K562 (cell line): ENCODE data around the gene TAS2R41. TPM values are rescaled to one million over a fixed set of nuclear protein-coding genes. Genes with fewer than 3 reads are reported as not detected.

Experiments
- AFF1 ChIP-seq, 2 experiments: fragments of 450-650 bp; IDR thresholded peaks; 2 replicates each; pipeline ENCODE4 v1.6.1; 2018; ENCODE audit warnings: mild to moderate bottlenecking in 2 of 2, low read depth in 1 of 2; ENCODE audit not compliant: partially characterized antibody in 2 of 2
- ATF7 ChIP-seq: fragments of 450-650 bp; IDR thresholded peaks from 2 replicates; pipeline ENCODE4 v1.7.1; 2014; ENCODE audit warnings: mild to moderate bottlenecking, moderate library complexity
- DNMT1 ChIP-seq: fragments of 450-650 bp; IDR thresholded peaks from 2 replicates; pipeline ENCODE4 v1.6.1; 2016; ENCODE audit warnings: antibody characterized with exemption, mild to moderate bottlenecking
- EHMT2 ChIP-seq: fragments of 450-650 bp; IDR thresholded peaks from 2 replicates; pipeline ENCODE4 v1.6.1; 2018; ENCODE audit warnings: antibody characterized with exemption
- FOXP1 ChIP-seq: sonication (generic); formaldehyde crosslinking; IDR thresholded peaks from 2 replicates; pipeline ENCODE4 v1.8.0; 2022; ENCODE audit warnings: mild to moderate bottlenecking, missing genetic modification reagents
- GATA2 ChIP-seq: sonication (generic); formaldehyde crosslinking; IDR thresholded peaks from 2 replicates; pipeline ENCODE4 v1.4.0; 2020; ENCODE audit warnings: mild to moderate bottlenecking, missing genetic modification reagents
- GATAD2B ChIP-seq: fragments of 450-650 bp; IDR thresholded peaks from 2 replicates; pipeline ENCODE4 v1.6.1; 2017; ENCODE audit warnings: mild to moderate bottlenecking, borderline replicate concordance
- KLF10 ChIP-seq: fragments of 250-450 bp; sonication (Bioruptor Pico); IDR thresholded peaks from 2 replicates; pipeline ENCODE4 v1.6.1; 2021; ENCODE audit warnings: matching md5 sums
- LEF1 ChIP-seq: fragments of 450-650 bp; IDR thresholded peaks from 2 replicates; pipeline ENCODE4 v1.6.1; 2016; ENCODE audit warnings: mild to moderate bottlenecking
- MAFG ChIP-seq: fragments of 450-650 bp; conservative IDR thresholded peaks from 2 replicates; pipeline ENCODE4 v1.6.1; 2016; ENCODE audit warnings: missing genetic modification characterization, missing compliant biosample characterization
- MAZ ChIP-seq, 2 experiments: fragments of 450-650 bp in 1 of 2; sonication (generic) in 1 of 2; formaldehyde crosslinking; IDR thresholded peaks in 1 of 2; conservative IDR thresholded peaks in 1 of 2; 2 replicates each; pipeline versions ENCODE4 v1.4.0 to v1.5.0; 2020; ENCODE audit warnings: mild to moderate bottlenecking in 1 of 2, missing genetic modification reagents in 1 of 2
- NCOR1 ChIP-seq: fragments of 450-650 bp; IDR thresholded peaks from 2 replicates; pipeline ENCODE4 v1.6.1; 2016; ENCODE audit warnings: mild to moderate bottlenecking, moderate library complexity
- NFXL1 ChIP-seq: fragments of 450-650 bp; formaldehyde crosslinking; IDR thresholded peaks from 2 replicates; pipeline ENCODE4 v1.4.0; 2021; ENCODE audit warnings: mild to moderate bottlenecking
- NRF1 ChIP-seq, 2 experiments: fragments of 450-650 bp; IDR thresholded peaks in 1 of 2; conservative IDR thresholded peaks in 1 of 2; 2 replicates each; pipeline ENCODE4 v1.6.1; 2014; ENCODE audit warnings: mild to moderate bottlenecking in 2 of 2
- SNIP1 ChIP-seq: fragments of 450-650 bp; IDR thresholded peaks from 2 replicates; pipeline ENCODE4 v1.7.1; 2017; ENCODE audit warnings: low read depth, mild to moderate bottlenecking
- TCF3 ChIP-seq: sonication (generic); formaldehyde crosslinking; IDR thresholded peaks from 2 replicates; pipeline ENCODE4 v1.4.0; 2020; ENCODE audit warnings: mild to moderate bottlenecking, missing genetic modification reagents
- ZNF175 ChIP-seq: fragments of 200-800 bp; sonication (Bioruptor generic); IDR thresholded peaks from 2 replicates; pipeline ENCODE4 v1.6.1; 2016; ENCODE audit warnings: low read depth, mild to moderate bottlenecking, missing genetic modification characterization, missing compliant biosample characterization
- ZNF395 ChIP-seq: fragments of 200-800 bp; sonication (Bioruptor generic); IDR thresholded peaks from 2 replicates; pipeline ENCODE4 v1.6.1; 2017; ENCODE audit warnings: missing genetic modification characterization, missing compliant biosample characterization
- ZNF589 ChIP-seq: fragments of 200-800 bp; sonication (Bioruptor generic); IDR thresholded peaks from 2 replicates; pipeline ENCODE4 v1.6.1; 2016; ENCODE audit warnings: low read depth, missing genetic modification characterization, missing compliant biosample characterization
- ZNF639 ChIP-seq, 2 experiments: fragments of 200-800 bp in 1 of 2; sonication (Bioruptor generic) in 1 of 2; sonication (generic) in 1 of 2; formaldehyde crosslinking in 1 of 2; IDR thresholded peaks in 1 of 2; conservative IDR thresholded peaks in 1 of 2; 2 replicates each; pipeline versions ENCODE4 v1.5.0 to v1.6.1; 2016 to 2020; ENCODE audit warnings: missing compliant biosample characterization in 1 of 2, missing genetic modification characterization in 1 of 2, missing genetic modification reagents in 1 of 2
- ZNF644 ChIP-seq: fragments of 200-800 bp; sonication (Bioruptor generic); IDR thresholded peaks from 2 replicates; pipeline ENCODE4 v1.6.1; 2016; ENCODE audit warnings: low read depth, missing genetic modification characterization, missing compliant biosample characterization
- polyA plus RNA-seq, 8 experiments: library from polyadenylated mRNA; depleted of rRNA in 4 of 8; stranded (reverse) in 5 of 8; unstranded in 3 of 8; fragments of >200 nt; fragmentation: Nextera tagmentation in 2 of 8; fragmentation: Illumina TruSeq in 1 of 8; extraction: Ambion mirVana in 2 of 8; extraction: Trizol in 1 of 8; gene quantifications; 2 replicates each; pipeline versions ENCODE4 v1.2.1 to v1.2.3, GENCODE V29; 2011 to 2014; ENCODE audit warnings: inconsistent platforms in 1 of 8, missing spikeins in 1 of 8
- total RNA-seq, 7 experiments: library from RNA; depleted of rRNA in 6 of 7; stranded (reverse); fragments of >200 nt in 6 of 7; fragmentation: Illumina TruSeq in 2 of 7; extraction: Trizol in 2 of 7; gene quantifications; 2 replicates each; pipeline versions ENCODE4 v1.2.1 to v1.2.3, GENCODE V29; 2011 to 2021; ENCODE audit warnings: low replicate concordance in 1 of 7

TAS2R41 gene
- total and polyA plus RNA-seq, 9 of the 15 experiments (the other 6 are each of a cell fraction or from before 2014, with no cell fraction given), result not detected

- TF ChIP-seq MAZ (CRISPR knock-in tag; conservative IDR thresholded peaks at IDR 0.05 in 1 of 2, IDR thresholded peaks at IDR 0.05 in 1 of 2), result peak; percentile 64 to 67; a peak in 1 of 4 replicates
- no peak for TF ChIP-seq DNMT1
- peak; percentile 97 for TF ChIP-seq TCF3
- peak in 1 of 2 experiments; percentile 73; a peak in 2 of 4 replicates for TF ChIP-seq ZNF639 (CRISPR knock-in tag; conservative IDR thresholded peaks at IDR 0.05 in 1 of 2, IDR thresholded peaks at IDR 0.05 in 1 of 2)
- no peak for TF ChIP-seq KLF10 (CRISPR knock-in tag)
- peak; percentile 56 for TF ChIP-seq MAFG (tag)
- TF ChIP-seq ZNF395 (CRISPR knock-in tag), result peak; percentile 91; the same call in 1 of the 2 replicates
- TF ChIP-seq AFF1 (IDR thresholded peaks at IDR 0.05; ENCODE audit: low read depth in 1 of 2, partially characterized antibody in 2 of 2), result peak; percentile 45 to 56
- peak; percentile 81 for TF ChIP-seq EHMT2
- peak in 1 of 2 experiments; percentile 35; a peak in 2 of 4 replicates for TF ChIP-seq NRF1 (conservative IDR thresholded peaks at IDR 0.05 in 1 of 2, IDR thresholded peaks at IDR 0.05 in 1 of 2)
- TF ChIP-seq SNIP1, result no peak
- TF ChIP-seq FOXP1, result 0 out of 2 replicates have a peak, but pooled peaks have one; percentile 22
- TF ChIP-seq ZNF175 (CRISPR knock-in tag), result peak; percentile 66; the same call in 1 of the 2 replicates
- TF ChIP-seq ZNF644 (tag), result peak; percentile 77; the same call in 1 of the 2 replicates
- TF ChIP-seq ATF7, result peak; percentile 81
- TF ChIP-seq NCOR1, result peak; percentile 98
- TF ChIP-seq ZNF589, result peak; percentile 79; the same call in 1 of the 2 replicates
- TF ChIP-seq GATA2 (CRISPR knock-in tag), result peak; percentile 97
- TF ChIP-seq LEF1, result peak; percentile 97
- TF ChIP-seq NFXL1 (CRISPR knock-in tag), result 0 out of 2 replicates have a peak, but pooled peaks have one; percentile 45
- no peak; the same call in 1 of the 2 replicates for TF ChIP-seq GATAD2B
These were observed 26.7 kb downstream of the TAS2R41 start (continued) for GRCh38 chr7:143504215-143504936.
